Esophagus muscularis mucosa (tissue), 3 donors: ENCODE measurements around the gene PLXNA4.

Experiments used
- EP300 ChIP-seq: sonication (generic); formaldehyde crosslinking; IDR thresholded peaks from one replicate; pipeline ENCODE4 v1.6.1; 2017; ENCODE audit warnings: antibody characterized with exemption
- POLR2A ChIP-seq: fragments of 450-650 bp; IDR thresholded peaks from one replicate; pipeline ENCODE4 v1.6.1; 2017; ENCODE audit warnings: antibody characterized with exemption, moderate library complexity, mild to moderate bottlenecking, low read depth
- POLR2AphosphoS5 ChIP-seq, 2 donors: sonication (generic); formaldehyde crosslinking; IDR thresholded peaks; one replicate each; pipeline ENCODE4 v1.6.1; 2017; ENCODE audit warnings: antibody characterized with exemption in 2 of 2

DNA sequence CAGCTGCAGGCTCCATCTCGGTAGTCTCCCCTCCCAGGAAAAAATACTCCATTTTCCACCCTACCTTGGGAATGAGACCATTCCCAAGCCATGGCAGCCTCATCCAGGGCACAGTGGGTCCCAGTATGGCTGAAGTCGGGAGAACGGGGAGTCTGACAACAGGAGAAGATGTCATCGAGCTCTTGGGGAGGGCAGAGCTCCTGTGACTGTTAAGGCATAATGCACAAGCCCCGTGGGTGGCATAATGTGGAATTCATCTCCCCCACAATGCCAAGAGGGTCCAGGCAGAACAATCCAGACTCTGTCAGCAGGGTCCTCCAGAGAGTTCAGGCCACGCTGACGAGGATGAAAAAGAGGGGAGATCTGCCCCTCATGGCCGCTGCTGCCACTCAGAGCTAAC is 279.4 kb downstream of the PLXNA4 start:
- no peak for TF ChIP-seq POLR2A
- no peak for TF ChIP-seq POLR2AphosphoS5 (IDR thresholded peaks at IDR 0.05)
- TF ChIP-seq EP300, result no peak
